Suprapubic skin (tissue), 4 donors: Measurements from ENCODE around the gene TMEM74B. TPM values are rescaled to one million over a fixed set of nuclear protein-coding genes. Genes with fewer than 3 reads are reported as not detected.

Source experiments
- DNase-seq, 2 donors: peaks; one replicate each; pipeline ENCODE4 v3.0.0-alpha.2; 2019; ENCODE audit warnings: low spot score in 2 of 2
- H3K27ac ChIP-seq: fragments of 200-600 bp; sonication (generic); one replicate; pipeline ENCODE4 v1.5.1; 2019
- H3K27me3 ChIP-seq: fragments of 200-600 bp; sonication (generic); one replicate; pipeline ENCODE4 v1.5.1; 2019
- H3K36me3 ChIP-seq: fragments of 200-600 bp; sonication (generic); one replicate; pipeline ENCODE4 v1.5.1; 2019
- H3K4me1 ChIP-seq: fragments of 200-600 bp; sonication (generic); one replicate; pipeline ENCODE4 v1.5.1; 2019
- H3K4me3 ChIP-seq: fragments of 200-600 bp; sonication (generic); one replicate; pipeline ENCODE4 v1.5.1; 2019; ENCODE audit warnings: mild to moderate bottlenecking
- H3K9me3 ChIP-seq: fragments of 200-600 bp; sonication (generic); one replicate; pipeline ENCODE4 v1.5.1; 2019
- EP300 ChIP-seq: sonication (generic); formaldehyde crosslinking; IDR thresholded peaks from one replicate; pipeline ENCODE4 v1.6.1; 2017; ENCODE audit warnings: antibody characterized with exemption
- POLR2A ChIP-seq, 2 donors: fragments of 450-650 bp; IDR thresholded peaks; one replicate each; pipeline ENCODE4 v1.6.1; 2017; ENCODE audit warnings: antibody characterized with exemption in 2 of 2, mild to moderate bottlenecking in 2 of 2, moderate library complexity in 2 of 2
- POLR2AphosphoS5 ChIP-seq, 3 donors: sonication (generic); formaldehyde crosslinking; IDR thresholded peaks; one replicate each; pipeline ENCODE4 v1.6.1; 2017; ENCODE audit warnings: antibody characterized with exemption in 3 of 3
- WGBS: methylation state at CpG from one replicate; pipeline ENCODE4 v1.1.5; 2018; 5-methylcytosine and 5-hydroxymethylcytosine counted together
- total RNA-seq, 4 donors: library from RNA; depleted of rRNA; stranded (reverse); fragments of >200 nt; gene quantifications; one replicate each; pipeline ENCODE4 v1.1.0, GENCODE V29; 2016
- TF ChIP-seq, protein P1 (sequence below), 2 donors: fragments of 200-600 bp in 1 of 2; fragments of 450-650 bp in 1 of 2; sonication (generic) in 1 of 2; IDR thresholded peaks; one replicate each; pipeline ENCODE4 v1.5.1; 2016 to 2019; ENCODE audit warnings: antibody characterized with exemption in 2 of 2, mild to moderate bottlenecking in 1 of 2, moderate library complexity in 1 of 2

TMEM74B gene
- total RNA-seq, 4 donors from 2014 or later: 1.9 to 9.6 (median 3.9) TPM

DNA sequence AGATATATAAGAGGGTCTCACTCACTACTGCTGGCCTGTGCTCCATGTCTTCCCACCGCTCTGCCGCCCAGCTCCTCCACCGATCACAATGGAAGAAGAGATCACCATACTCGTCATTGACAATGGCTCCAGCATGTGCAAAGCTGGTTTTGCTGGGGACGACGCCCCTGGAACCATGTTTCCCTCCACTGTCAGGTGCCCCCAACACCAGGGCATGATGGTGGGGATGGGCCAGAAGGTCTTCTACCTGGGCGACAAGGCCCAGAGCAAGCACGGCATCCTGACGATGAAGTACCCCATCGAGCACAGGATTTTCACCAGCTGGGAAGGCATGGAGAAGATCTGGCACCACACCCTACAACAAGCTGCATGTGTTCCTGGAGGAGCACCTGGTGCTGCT is 24.3 kb downstream of the TMEM74B start:
- no peak for DNase-seq
- H3K27me3 ChIP-seq: no peaks in the 10 kb centered on the region
- no peak overlapping the region for H3K4me3 ChIP-seq
- H3K9me3 ChIP-seq: no peaks in the 10 kb centered on the region
- TF ChIP-seq, protein P1, sequence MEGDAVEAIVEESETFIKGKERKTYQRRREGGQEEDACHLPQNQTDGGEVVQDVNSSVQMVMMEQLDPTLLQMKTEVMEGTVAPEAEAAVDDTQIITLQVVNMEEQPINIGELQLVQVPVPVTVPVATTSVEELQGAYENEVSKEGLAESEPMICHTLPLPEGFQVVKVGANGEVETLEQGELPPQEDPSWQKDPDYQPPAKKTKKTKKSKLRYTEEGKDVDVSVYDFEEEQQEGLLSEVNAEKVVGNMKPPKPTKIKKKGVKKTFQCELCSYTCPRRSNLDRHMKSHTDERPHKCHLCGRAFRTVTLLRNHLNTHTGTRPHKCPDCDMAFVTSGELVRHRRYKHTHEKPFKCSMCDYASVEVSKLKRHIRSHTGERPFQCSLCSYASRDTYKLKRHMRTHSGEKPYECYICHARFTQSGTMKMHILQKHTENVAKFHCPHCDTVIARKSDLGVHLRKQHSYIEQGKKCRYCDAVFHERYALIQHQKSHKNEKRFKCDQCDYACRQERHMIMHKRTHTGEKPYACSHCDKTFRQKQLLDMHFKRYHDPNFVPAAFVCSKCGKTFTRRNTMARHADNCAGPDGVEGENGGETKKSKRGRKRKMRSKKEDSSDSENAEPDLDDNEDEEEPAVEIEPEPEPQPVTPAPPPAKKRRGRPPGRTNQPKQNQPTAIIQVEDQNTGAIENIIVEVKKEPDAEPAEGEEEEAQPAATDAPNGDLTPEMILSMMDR (IDR thresholded peaks at IDR 0.05): no peak
- TF ChIP-seq POLR2A (IDR thresholded peaks at IDR 0.05) (no peak), EP300 (no peak), POLR2AphosphoS5 (IDR thresholded peaks at IDR 0.05) (no peak)
- H3K27ac ChIP-seq: no peak overlapping the region
- H3K4me1 ChIP-seq: no peaks in the 10 kb centered on the region
- H3K36me3 ChIP-seq: peaks cover 53% of the 10 kb centered on the region
- 95% methylated on average over 10 of the region's 10 CpGs for WGBS

- Histone ChIP-seq H3K4me1 (no peaks in the 10 kb centered on the region), H3K4me3 (no peak overlapping the region), H3K36me3 (peaks cover 35% of the 10 kb centered on the region), H3K27ac (no peak overlapping the region), H3K27me3 (no peaks in the 10 kb centered on the region), H3K9me3 (no peaks in the 10 kb centered on the region)
- WGBS: 94% methylated on average over 3 of the region's 3 CpGs
- DNase-seq: no peak
- TF ChIP-seq, protein P1 (IDR thresholded peaks at IDR 0.05): no peak
- TF ChIP-seq EP300 (no peak), POLR2A (IDR thresholded peaks at IDR 0.05) (no peak), POLR2AphosphoS5 (IDR thresholded peaks at IDR 0.05) (no peak)
These were observed 29.4 kb downstream of the TMEM74B start for GRCh38 chr20:1155342-1155741.

- no peak overlapping the region for H3K27ac ChIP-seq
- peaks cover 31% of the 10 kb centered on the region for H3K36me3 ChIP-seq
- H3K4me1 ChIP-seq: no peaks in the 10 kb centered on the region
- TF ChIP-seq, protein P1 (IDR thresholded peaks at IDR 0.05): no peak
- no peak for TF ChIP-seq POLR2AphosphoS5 (IDR thresholded peaks at IDR 0.05)
- no peak for TF ChIP-seq POLR2A (IDR thresholded peaks at IDR 0.05)
- TF ChIP-seq EP300: no peak
- no peaks in the 10 kb centered on the region for H3K27me3 ChIP-seq
- WGBS: 100% methylated on average over 1 of the region's 1 CpG
- H3K4me3 ChIP-seq: no peak overlapping the region
- no peak for DNase-seq
- H3K9me3 ChIP-seq: no peaks in the 10 kb centered on the region
These were observed 30.1 kb downstream of the TMEM74B start for GRCh38 chr20:1154691-1155090.

- TF ChIP-seq POLR2A (IDR thresholded peaks at IDR 0.05): no peak
- TF ChIP-seq, protein P1 (IDR thresholded peaks at IDR 0.05): no peak
- no peak for TF ChIP-seq EP300
- TF ChIP-seq POLR2AphosphoS5 (IDR thresholded peaks at IDR 0.05): no peak
- DNase-seq: no peak
- Histone ChIP-seq H3K27me3 (no peaks in the 10 kb centered on the region), H3K27ac (no peak overlapping the region), H3K9me3 (no peaks in the 10 kb centered on the region), H3K4me1 (no peaks in the 10 kb centered on the region), H3K4me3 (no peak overlapping the region), H3K36me3 (peaks cover 34% of the 10 kb centered on the region)
These were observed 30.6 kb downstream of the TMEM74B start for GRCh38 chr20:1154226-1154625.

GRCh38 chr20:1150968-1151367 is 33.8 kb downstream of the TMEM74B start:
- Histone ChIP-seq H3K4me1 (no peaks in the 10 kb centered on the region), H3K27ac (no peak overlapping the region), H3K4me3 (no peak overlapping the region), H3K36me3 (peaks cover 51% of the 10 kb centered on the region), H3K27me3 (no peaks in the 10 kb centered on the region), H3K9me3 (no peaks in the 10 kb centered on the region)
- WGBS: 100% methylated on average over 1 of the region's 1 CpG
- TF ChIP-seq, protein P1 (IDR thresholded peaks at IDR 0.05): no peak
- TF ChIP-seq POLR2AphosphoS5 (IDR thresholded peaks at IDR 0.05) (no peak), EP300 (no peak), POLR2A (IDR thresholded peaks at IDR 0.05) (no peak)
- DNase-seq: no peak
